Measurements from ENCODE around the gene RHOT2. TPM values are rescaled to one million over a fixed set of nuclear protein-coding genes. Genes with fewer than 3 reads are reported as not detected.

Gene RHOT2
- total RNA-seq, 2 experiments from 2014 or later, result 173 to 183 TPM

DNA sequence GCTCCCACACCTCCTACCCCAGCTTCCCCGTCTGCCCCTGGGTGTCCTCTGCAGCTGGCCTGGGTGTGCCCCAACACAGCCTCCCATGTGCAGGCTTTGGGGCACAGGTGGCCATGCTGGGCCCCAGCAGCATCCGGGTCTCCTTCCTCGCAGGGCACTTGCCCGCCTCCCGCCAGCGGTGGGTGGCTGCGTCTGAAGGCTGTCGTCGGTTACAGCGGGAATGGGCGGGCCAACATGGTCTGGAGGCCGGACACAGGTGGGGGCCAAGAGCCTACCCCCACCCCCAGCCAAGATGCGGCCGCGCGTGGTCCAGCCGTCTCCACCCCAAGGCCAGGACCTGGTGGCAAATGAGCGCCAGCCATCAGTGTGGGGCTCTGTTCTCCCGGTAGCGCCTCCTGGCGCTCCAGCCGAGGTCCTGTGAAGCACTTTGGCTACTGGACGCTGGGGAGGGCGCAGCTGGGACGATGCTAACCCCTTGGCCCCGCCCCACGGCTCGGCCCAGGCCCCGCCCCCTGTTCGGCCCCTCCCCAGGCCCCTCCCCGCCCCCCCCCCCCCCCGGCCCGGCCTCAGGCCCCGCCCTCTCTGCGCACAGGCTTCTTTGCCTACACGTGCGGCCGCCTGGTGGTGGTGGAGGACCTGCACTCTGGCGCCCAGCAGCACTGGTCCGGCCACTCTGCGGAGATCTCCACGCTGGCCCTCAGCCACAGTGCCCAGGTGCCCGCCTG lies 7.3 kb upstream of the RHOT2 start:
- ATAC-seq (ENCODE audit: low read depth) (peak; percentile 43), DNase-seq (peak; percentile 75)
- H3K9me3 Mint-ChIP-seq, result no peaks in the 10 kb centered on the region
- H3K27ac Mint-ChIP-seq, result no peak overlapping the region
- POLR2A ChIA-PET, result interaction anchor here (1.0 to 1.2 kb wide), 2 partner anchors 10 to 124 kb away, joined by 3 read pairs; no protein-coding TSS in a partner anchor
- H3K4me3 Mint-ChIP-seq, result no peak overlapping the region
- peaks cover 2% of the 10 kb centered on the region for H3K36me3 Mint-ChIP-seq
- no peaks in the 10 kb centered on the region for H3K27me3 Mint-ChIP-seq
- H3K4me1 Mint-ChIP-seq, result peaks cover 2% of the 10 kb centered on the region

- POLR2A ChIA-PET, result interaction anchor here (1.2 kb wide), 1 partner anchor 12 kb away, joined by 3 read pairs; the partner anchor contains the start of gene WDR90
- DNase-seq (no peak), ATAC-seq (ENCODE audit: low read depth) (no peak)
- Mint-ChIP-seq H3K27ac (no peak overlapping the region), H3K9me3 (no peaks in the 10 kb centered on the region), H3K4me3 (no peak overlapping the region), H3K4me1 (peaks cover 2% of the 10 kb centered on the region), H3K36me3 (peaks cover 2% of the 10 kb centered on the region), H3K27me3 (no peaks in the 10 kb centered on the region)
Measured at GRCh38 chr16:661184-661821, 6.6 kb upstream of the RHOT2 start.

DNA sequence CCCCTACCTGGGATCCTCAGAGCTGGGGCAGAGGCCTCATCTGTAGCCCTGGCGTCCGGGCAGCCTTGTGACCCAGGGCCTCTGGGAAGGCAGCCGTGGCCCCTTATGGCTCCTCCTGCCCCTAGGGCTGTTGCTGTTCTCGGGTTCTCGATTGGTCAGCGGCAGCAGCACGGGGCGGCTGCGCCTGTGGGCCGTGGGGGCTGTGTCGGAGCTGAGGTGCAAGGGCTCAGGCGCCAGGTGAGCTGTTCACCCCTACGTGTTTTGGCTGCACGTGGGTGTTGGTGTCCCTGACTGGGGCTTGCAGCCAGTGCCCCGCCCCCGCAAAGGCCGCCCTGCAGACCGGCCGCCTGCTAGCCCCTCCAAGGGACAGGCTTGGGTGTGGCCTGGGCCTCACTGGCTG lies 5.8 kb upstream of the RHOT2 start:
- ATAC-seq (ENCODE audit: low read depth) (no peak), DNase-seq (no peak)
- H3K9me3 Mint-ChIP-seq, result no peaks in the 10 kb centered on the region
- H3K4me1 Mint-ChIP-seq, result peaks cover 2% of the 10 kb centered on the region
- H3K27ac Mint-ChIP-seq, result no peak overlapping the region
- no peaks in the 10 kb centered on the region for H3K27me3 Mint-ChIP-seq
- POLR2A ChIA-PET, result interaction anchor here (0.7 to 1.2 kb wide), 2 partner anchors 11 to 13 kb away, joined by 3 read pairs; partner anchors contain the start of gene WDR90
- peaks cover 2% of the 10 kb centered on the region for H3K36me3 Mint-ChIP-seq
- no peak overlapping the region for H3K4me3 Mint-ChIP-seq

DNA sequence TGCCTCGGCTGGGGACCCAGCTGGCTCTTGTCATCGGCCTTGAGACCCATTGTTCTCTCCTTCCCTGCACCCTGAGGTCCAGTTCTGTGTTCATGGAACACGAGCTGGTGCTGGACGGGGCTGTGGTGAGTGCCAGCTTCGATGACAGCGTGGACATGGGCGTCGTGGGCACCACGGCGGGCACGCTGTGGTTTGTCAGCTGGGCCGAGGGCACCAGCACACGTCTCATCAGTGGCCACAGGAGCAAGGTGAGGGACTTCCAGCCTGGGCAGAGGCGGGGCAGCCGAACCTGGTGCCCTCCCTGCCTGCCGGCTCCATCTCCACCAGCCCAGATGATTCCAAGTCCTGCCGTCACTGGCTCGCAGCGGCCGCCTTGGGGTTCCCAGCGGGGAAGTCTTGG lies 5.3 kb upstream of the RHOT2 start:
- Mint-ChIP-seq H3K4me1 (peaks cover 2% of the 10 kb centered on the region), H3K27ac (no peak overlapping the region), H3K9me3 (no peaks in the 10 kb centered on the region), H3K4me3 (no peak overlapping the region), H3K36me3 (peaks cover 2% of the 10 kb centered on the region), H3K27me3 (no peaks in the 10 kb centered on the region)
- no peak for DNase-seq
- ATAC-seq (ENCODE audit: low read depth), result no peak
- POLR2A ChIA-PET, result interaction anchor here (0.7 to 1.2 kb wide), 2 partner anchors 12 to 13 kb away, joined by 3 read pairs; partner anchors contain the start of gene WDR90

DNA sequence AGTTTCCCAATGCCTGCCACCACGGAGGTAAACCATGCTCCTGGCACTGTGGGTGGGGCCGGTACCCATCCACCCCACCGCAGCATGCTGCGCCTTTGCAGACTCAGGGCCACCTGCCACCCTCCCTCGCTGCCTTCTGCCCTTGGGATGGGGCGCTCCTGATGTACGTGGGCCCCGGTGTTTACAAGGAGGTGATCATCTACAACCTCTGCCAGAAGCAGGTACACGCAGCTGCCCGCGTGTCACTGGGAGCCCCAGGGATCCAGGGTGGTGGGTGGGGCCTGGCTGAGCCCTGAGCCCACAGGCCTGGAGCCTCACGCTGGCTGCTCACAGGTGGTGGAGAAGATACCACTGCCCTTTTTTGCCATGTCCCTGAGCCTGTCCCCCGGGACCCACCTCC lies 1.4 kb upstream of the RHOT2 start:
- DNase-seq (no peak), ATAC-seq (ENCODE audit: low read depth) (no peak)
- Mint-ChIP-seq H3K27ac (no peak overlapping the region), H3K9me3 (no peaks in the 10 kb centered on the region), H3K27me3 (no peaks in the 10 kb centered on the region), H3K36me3 (peaks cover 2% of the 10 kb centered on the region), H3K4me1 (peaks cover 4% of the 10 kb centered on the region), H3K4me3 (no peak overlapping the region)
- POLR2A ChIA-PET, result interaction anchor here (1.7 to 2.5 kb wide), 2 partner anchors 23 to 31 kb away, joined by 4 to 9 read pairs; partner anchors contain the start of genes METTL26 and WDR24

- ATAC-seq (ENCODE audit: low read depth), result peak; percentile 1
- no peak for DNase-seq
- H3K27ac Mint-ChIP-seq, result peak overlapping the region; percentile 84
- H3K27me3 Mint-ChIP-seq, result no peaks in the 10 kb centered on the region
- POLR2A ChIA-PET, result interaction anchor here (0.5 to 2.5 kb wide), 8 partner anchors 12 to 433 kb away, joined by 3 to 18 read pairs (median 4); partner anchors contain the start of genes CIAO3, METTL26, STUB1 and WDR24
- peak overlapping the region; percentile 78 for H3K4me3 Mint-ChIP-seq
- H3K9me3 Mint-ChIP-seq, result no peaks in the 10 kb centered on the region
- peaks cover 4% of the 10 kb centered on the region for H3K4me1 Mint-ChIP-seq
- H3K36me3 Mint-ChIP-seq, result peaks cover 2% of the 10 kb centered on the region
Measured at GRCh38 chr16:667113-667779, 686 bp upstream of the RHOT2 start.

DNA sequence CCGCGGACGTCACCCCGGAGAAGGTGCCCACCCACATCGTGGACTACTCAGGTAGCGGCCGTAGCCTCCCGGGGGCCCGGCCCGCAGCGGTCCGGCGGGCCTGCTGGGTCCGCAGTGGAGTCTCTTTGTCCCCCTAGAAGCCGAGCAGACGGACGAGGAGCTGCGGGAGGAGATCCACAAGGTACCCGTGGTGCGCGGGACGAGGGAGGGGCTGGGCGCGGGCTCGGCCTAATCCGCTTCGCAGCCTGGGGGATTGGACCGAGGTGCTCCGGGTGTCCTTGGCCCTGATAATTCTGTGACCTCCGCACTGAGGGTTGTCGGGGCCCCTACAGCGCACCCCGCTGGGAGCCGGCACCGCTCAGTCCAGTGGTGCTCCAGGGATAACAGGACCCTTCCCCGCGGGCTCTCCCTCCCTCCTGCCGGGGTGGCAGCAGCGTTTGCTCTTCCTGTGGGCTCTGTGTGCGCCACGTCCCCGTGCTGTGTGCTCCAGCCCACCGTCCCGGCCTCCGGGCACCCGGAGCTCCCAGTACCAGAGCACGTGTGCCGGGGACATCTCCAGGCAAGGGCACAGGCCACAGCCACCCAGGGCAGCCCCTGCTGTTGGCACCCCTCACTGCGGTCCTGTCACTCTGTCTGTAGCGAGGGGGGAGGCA lies 713 bp downstream of the RHOT2 start:
- H3K27ac Mint-ChIP-seq, result peak overlapping the region; percentile 61
- DNase-seq (peak; percentile 58), ATAC-seq (ENCODE audit: low read depth) (peak; percentile 3)
- POLR2A ChIA-PET, result interaction anchor here (0.5 to 2.5 kb wide), 6 partner anchors 11 to 92 kb away, joined by 3 to 18 read pairs (median 6); partner anchors contain the start of genes MSLN, STUB1, WDR24 and WDR90
- H3K4me3 Mint-ChIP-seq, result peak overlapping the region; percentile 78
- no peaks in the 10 kb centered on the region for H3K9me3 Mint-ChIP-seq
- no peaks in the 10 kb centered on the region for H3K27me3 Mint-ChIP-seq
- H3K4me1 Mint-ChIP-seq, result peaks cover 4% of the 10 kb centered on the region
- H3K36me3 Mint-ChIP-seq, result no peaks in the 10 kb centered on the region

DNA sequence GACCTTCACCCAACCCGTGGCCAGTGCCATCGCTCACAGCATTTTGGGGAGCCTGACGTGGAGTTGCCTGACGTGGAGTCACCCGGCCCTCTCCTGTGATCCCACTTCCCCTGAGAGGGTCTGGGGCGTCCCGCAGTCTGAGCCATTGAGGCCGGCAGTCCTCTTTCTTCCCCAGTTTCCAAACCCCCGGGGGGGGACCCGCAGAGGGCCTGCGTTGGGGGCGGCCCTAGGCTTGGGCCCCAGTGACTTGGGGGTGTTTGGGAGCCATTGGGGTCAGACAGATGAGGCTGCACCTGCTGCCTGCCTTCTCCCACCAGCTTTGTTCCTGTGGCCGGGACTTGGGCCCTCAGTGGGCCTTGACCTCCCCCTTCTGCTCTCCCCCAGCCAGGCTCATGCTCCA lies 1.7 kb downstream of the RHOT2 start:
- Mint-ChIP-seq H3K27ac (peak overlapping the region; percentile 9), H3K4me3 (peak overlapping the region; percentile 22), H3K4me1 (peaks cover 4% of the 10 kb centered on the region), H3K9me3 (no peaks in the 10 kb centered on the region), H3K27me3 (no peaks in the 10 kb centered on the region), H3K36me3 (no peaks in the 10 kb centered on the region)
- POLR2A ChIA-PET, result interaction anchor here (2.3 kb wide), 1 partner anchor 10 kb away, joined by 18 read pairs; the partner anchor contains the start of gene STUB1
- DNase-seq (no peak), ATAC-seq (ENCODE audit: low read depth) (no peak)

GRCh38 chr16:670485-671352 lies 2.8 kb downstream of the RHOT2 start:
- H3K4me1 Mint-ChIP-seq, result peaks cover 5% of the 10 kb centered on the region
- no peak for ATAC-seq (ENCODE audit: low read depth)
- no peaks in the 10 kb centered on the region for H3K9me3 Mint-ChIP-seq
- H3K4me3 Mint-ChIP-seq, result no peak overlapping the region
- POLR2A ChIA-PET, result interaction anchor here (0.6 kb wide), 1 partner anchor 10 kb away, joined by 3 read pairs; the partner anchor contains the start of gene STUB1
- H3K27ac Mint-ChIP-seq, result no peak overlapping the region
- no peaks in the 10 kb centered on the region for H3K36me3 Mint-ChIP-seq
- peaks cover 4% of the 10 kb centered on the region for H3K27me3 Mint-ChIP-seq
- no peak for DNase-seq

- no peak overlapping the region for H3K4me3 Mint-ChIP-seq
Measured at GRCh38 chr16:671353-672131, 3.6 kb downstream of the RHOT2 start.

DNA sequence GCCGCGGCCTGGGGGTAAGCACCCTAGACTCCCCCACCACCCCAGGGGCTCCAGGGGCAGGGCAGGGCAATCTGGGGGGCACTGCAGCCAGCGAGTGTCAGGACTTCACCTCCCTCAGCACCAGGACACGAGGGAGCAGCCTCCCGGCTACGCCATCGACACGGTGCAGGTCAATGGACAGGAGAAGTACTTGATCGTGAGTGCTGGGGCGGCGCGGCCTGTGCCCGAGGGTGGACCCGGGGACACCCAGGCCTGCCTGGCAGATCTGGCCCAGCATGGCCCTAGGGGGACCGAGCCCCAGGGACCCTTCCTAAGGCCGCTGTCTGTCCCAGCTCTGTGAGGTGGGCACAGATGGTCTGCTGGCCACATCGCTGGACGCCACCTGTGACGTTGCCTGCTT lies 4.4 kb downstream of the RHOT2 start:
- no peaks in the 10 kb centered on the region for H3K36me3 Mint-ChIP-seq
- peaks cover 5% of the 10 kb centered on the region for H3K4me1 Mint-ChIP-seq
- POLR2A ChIA-PET, result no interaction called here
- no peaks in the 10 kb centered on the region for H3K9me3 Mint-ChIP-seq
- no peak for ATAC-seq (ENCODE audit: low read depth)
- H3K27ac Mint-ChIP-seq, result no peak overlapping the region
- peaks cover 7% of the 10 kb centered on the region for H3K27me3 Mint-ChIP-seq
- H3K4me3 Mint-ChIP-seq, result no peak overlapping the region
- no peak for DNase-seq

More at GRCh38 chr16:671353-672131, 3.6 kb downstream of the RHOT2 start:
- Mint-ChIP-seq H3K27ac (no peak overlapping the region), H3K4me1 (peaks cover 5% of the 10 kb centered on the region), H3K9me3 (no peaks in the 10 kb centered on the region), H3K27me3 (peaks cover 4% of the 10 kb centered on the region), H3K36me3 (no peaks in the 10 kb centered on the region)
- ATAC-seq (ENCODE audit: low read depth) (no peak), DNase-seq (no peak)
- POLR2A ChIA-PET, result interaction anchor here (0.6 kb wide), 1 partner anchor 9 kb away, joined by 3 read pairs; the partner anchor contains the start of gene STUB1
